GM21360 (cell line): Measurements from ENCODE around the gene TMEM203.

Source experiments
- ATAC-seq: cut with Tn5 transposase; IDR thresholded peaks from one replicate; pipeline ENCODE4 v1.9.1; 2021; ENCODE audit warnings: mild to moderate bottlenecking, moderate library complexity; ENCODE audit not compliant: unreplicated experiment

The TMEM203 gene

DNA sequence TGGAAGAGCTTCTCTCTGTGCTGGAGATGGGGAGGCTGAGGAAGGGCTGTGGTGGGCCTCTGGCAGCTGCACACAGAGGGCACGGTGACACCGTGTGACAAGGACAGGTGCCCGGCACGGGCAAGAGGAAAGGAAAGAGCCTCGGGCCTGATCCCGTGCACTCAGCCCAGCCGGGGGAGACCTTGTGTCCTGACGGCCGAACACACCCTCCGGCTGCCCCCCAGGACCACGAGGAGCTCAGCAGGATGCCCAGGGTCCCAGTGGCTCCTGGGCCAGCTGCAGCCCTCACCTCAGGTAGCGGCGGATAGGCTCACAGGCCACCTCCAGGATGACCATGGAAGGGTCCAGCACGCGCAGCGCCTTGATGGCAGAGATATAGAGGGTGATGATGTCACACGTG is 22.6 kb downstream of the TMEM203 start:
- no peak for ATAC-seq

DNA sequence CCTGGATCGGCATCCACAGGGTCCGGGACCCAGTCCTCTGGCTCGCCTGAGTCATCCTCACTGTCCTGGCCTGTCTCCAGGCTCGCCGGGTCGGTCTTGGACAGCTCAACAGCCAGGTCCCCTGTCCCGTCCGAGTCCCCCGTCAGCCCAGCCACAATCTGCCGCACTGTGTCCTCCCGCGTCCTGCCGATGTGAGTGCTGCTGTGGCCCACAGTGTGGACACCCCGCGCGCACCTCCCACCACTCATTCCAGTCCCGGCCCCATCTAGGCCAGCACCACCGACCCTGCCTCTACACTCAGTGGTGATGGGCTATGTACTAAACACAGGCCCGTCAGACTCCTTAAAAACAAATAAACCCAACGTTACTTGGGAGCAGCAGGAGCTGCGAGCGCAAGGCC is 23.8 kb downstream of the TMEM203 start:
- ATAC-seq: no peak

DNA sequence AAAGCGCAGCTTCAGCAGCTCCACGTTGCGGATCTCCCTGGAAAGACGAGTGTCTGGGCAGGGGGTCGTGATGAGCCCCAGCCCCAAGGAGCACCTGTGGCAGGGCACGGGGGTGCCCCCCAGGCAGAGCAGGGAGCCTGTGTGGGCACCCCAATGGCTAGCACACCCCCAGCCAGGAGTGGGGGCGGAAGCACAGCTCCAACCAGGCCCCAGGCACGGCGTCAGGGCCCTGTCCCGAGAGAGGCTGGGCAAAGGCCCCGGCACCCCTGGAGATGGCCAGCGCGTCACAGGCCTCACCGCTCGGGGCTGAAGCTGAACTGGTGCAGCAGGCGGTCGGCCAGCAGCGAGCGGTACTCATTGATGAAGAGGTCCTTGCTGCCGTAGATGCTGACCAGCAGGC is 25.0 kb downstream of the TMEM203 start:
- ATAC-seq: no peak

DNA sequence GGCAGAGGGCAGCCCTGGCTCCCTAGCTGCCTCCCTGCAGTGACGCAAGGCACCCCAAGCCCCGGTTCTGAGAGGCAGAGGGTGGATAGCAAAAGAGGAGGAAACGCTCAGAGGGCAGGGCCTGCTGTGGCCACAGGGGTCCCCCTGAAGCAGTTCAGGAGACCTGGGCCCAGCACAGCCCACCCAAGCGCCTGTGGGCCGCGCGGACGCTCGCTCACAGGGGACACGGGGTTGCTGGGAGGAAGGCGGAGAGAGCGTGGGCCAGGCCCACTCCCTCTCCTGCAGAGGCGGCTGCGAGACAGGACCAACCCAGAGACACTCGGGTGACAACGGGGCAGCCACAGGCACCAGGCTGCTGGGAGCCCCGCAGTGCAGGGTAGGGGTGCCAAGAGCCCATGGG is 25.7 kb downstream of the TMEM203 start:
- no peak for ATAC-seq

DNA sequence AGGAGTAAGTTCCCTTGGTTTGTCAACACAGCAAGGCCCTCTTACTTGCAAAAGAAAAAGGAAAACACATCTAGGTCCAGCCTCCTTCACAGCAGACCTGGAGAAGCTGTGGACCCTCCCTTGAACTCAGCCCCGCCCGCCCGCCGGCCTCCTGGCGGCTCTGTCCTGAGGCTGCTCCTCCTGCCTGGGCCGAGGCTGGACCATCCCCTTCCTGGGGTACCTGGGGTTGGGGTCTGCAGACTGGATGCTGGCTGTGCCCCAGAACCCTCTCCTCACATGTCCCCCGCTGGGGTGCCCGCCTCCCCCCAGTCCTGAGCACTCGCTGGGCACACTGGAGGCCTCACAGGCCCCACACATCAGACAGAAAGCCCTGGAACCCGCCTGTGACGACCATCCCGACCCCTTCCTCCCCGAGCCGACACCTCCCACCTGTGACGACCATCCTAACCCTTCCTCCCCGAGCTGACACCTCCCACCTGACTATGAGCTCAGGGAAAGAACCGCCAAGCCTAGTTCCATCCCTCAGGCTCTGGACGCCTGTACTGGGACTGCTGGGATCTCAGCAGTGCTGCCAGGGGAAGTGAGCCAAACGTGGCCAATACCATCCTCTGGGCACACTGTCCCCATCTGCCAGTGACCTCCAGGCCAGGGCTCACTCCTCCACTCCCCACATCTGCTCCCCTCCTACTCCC is 26.4 kb downstream of the TMEM203 start:
- ATAC-seq: no peak

DNA sequence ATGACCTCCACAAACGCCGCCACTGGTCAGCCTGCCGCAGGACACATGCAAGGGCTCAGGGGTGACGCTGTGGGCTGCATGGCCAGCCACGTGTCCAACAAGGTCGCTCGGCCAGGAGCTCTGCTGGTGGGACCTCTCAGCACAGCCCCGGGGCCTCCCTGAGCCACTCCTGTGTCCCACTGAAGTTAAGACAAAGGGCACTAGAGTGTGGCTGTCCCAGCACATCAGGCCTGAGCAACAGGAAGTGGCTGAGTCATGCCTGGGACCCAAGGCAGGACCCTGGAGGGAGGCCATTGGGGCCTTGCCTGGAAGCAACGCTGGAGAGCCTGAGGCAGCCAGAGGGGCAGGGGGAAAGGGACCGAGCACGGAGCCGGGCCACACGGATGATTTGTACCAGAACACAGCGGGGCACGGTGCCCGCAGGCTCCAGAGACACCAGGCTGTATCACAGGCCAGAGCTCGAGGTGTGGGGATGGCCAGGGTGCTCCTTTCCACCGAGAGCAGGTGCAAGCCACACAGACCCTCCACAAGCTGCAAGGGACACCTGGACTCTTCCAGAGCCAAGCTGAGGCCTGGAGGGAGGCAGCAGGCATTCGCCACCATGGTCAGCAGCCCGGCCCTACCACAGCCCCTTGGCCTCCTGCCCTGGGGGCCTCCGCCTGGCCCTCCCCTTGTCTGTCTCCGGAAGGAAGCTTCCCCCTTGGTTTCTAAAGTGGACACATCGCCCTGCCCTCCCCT is 27.1 kb downstream of the TMEM203 start:
- ATAC-seq: no peak

DNA sequence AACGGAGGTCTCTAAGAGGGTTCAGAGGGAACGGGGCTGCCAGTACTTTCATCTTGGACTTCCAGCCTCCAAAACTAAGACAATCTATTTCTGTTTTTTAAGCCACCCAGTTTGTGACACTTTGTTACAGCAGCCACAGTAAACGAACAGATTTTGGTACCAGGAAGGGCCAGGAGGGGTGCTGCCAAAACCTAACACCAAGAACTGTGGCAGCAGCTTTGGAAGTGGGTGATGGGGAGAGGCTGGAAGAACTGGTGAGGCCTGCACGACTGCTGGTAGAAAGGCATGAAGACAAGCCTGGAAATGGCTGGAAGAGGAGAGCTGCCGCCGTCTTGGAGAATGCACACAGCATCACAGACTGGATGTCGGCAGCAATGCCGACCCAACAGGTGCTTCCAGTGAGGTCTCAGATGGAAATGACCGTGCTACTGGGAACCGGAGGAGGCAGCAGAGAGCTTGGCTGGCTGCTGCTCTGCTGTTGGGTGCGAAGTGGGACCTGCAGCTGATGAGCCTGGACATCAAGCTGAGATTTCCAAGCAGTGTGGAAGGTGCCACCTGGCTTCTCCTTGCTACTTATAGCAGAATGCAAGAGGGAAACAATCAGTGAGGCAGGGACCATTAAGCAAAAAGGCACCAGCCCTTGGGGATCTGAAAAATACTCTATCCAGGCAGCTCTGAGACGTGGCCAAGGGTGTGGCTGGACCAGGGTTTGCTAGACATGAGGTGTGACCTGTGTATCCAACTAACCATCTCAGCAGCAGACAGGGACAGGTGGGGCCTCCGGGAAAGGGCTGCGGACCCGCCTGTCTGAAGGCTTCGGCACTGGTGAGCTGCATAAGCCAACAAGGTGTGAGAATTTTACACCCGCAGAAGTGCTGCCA is 28.9 kb downstream of the TMEM203 start:
- ATAC-seq: no peak

DNA sequence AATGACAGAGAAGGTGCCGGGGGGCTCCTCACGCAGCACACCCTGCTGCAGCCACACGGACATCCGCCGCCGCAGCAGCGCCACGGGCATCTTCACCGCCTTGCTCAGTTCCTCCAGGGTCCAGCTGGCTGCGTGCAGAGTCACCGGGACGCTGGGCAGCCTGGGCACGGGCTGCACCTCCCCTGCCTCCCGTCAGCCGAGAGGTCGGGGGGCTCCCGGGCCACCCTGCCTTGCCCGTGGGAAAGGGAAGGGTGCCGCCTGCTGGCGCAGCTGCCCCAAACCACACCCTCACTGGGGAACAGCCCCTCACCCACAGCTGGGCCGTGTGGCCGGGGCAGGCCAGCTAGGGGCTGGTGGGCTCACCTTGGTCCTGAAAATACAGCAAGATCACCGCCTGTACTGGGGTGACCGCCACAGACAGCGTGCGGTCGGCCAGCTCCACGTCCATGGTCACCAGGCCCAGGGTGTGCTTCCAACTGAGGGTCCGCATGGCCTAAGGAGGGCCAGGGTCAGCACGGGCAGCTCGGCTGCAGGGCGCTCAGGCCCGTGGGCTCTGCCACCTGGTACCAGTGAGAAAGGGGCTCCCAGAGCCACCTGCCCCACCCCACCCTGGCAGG is 30.0 kb downstream of the TMEM203 start:
- no peak for ATAC-seq

DNA sequence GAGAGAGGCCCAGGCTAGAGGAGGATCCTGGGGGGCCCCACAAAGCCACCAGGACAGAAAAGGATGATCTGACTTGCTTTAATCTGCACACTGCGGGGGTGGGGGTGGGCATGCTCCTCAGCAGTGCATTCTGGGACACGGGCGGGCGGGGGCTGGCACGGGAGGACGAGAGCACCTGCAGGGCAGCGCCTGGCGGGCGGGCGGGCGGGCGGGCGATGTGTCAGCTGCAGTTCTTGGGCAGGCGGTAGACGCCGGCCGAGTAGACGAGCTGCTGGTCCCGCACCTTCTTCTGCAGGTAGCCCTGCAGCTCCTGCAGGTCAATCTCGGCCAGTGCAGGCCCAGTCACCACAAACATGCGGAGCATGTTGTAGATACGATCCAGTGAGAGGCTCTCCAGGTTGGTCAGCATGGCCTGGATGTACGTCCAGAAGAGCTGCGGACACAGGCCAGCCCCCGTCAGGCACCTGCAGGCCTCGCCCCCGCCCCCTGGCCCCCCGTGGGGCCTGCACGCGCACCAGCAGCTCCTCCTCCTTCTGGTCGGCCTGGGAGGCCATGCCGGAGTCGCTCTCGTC is 30.6 kb downstream of the TMEM203 start:
- no peak for ATAC-seq

DNA sequence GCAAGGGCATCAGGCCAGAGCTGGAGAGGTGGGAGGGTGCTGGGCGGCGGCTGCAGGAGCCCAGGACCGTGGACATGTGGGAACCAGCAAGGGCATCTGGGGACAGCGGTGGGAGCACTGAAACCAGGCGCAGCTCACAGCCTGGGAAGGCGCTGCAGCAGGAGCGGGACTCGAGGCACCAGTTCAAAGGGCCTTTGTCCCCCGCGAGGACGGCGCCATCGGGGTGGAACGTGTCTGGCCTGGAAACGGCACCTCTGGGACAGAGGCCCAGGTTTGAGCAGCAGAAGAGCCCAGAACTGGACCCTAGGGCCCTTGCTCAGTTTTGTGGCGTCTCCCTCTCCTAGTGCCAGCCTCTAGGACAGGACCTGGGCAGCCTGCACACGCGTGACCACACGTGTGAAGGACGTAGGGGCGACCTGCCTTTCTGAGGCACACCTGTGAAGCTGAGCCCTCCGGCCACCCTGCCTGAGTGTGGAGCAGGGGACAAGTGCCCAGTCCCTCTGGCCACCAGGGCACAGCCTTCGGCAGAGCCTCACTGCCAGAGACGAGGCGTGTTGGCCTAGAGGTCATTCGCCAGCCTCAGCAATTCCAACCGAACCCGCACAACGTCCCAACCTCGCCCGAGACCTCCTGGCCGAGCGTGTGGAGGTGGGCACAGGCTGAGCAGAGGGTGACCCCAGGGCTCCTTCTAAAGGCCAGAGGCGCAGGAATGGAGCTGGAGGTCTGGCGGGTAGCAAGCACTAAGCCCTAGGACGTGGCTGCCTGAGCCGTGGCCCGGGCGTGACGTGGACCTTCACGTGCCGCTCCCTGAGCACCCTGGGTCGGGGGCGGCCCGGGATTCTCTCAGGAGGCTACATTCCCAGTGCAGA is 31.4 kb downstream of the TMEM203 start:
- no peak for ATAC-seq

DNA sequence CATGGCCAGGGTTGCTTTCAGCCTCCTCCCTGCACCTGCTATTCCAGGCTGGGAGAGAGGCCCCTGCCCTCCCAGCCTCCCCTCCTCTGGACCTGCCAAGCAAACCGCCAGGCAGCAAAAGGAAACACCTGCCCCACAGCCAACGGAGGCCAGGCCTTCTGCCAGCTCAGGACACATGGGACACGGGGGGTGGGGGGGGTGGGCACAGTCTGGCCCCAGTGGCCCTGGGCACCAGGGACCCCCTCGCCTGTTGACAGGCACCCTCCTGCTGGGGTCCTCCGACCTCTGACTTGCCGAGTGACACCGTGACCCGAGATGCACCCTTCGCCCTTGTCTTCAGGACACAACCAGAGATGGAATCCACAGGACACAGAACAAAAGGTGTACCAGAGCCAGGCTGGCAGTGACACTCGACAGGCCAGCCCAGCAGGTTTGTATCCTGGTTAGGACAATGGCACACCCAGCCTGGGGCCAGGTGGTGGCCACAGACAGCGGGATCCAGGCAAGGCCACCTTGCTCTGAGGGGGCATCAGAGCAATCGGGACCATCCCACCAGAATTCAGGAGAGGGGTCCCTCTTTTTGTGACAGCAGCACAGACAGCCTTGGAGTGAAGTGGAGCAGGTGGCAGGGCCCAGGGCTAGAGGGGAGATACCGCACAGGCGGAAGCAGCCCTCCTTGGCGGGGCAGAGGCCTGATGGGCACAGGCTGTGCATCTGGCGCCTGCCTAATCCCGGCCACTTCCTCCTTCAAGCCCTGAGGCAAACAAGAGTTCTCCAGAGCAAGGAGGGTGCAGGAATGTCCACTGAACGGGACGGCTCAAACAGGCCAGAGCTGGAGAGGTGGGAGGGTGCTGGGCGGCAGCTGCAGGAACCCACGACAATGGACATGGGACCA is 32.3 kb downstream of the TMEM203 start:
- no peak for ATAC-seq

DNA sequence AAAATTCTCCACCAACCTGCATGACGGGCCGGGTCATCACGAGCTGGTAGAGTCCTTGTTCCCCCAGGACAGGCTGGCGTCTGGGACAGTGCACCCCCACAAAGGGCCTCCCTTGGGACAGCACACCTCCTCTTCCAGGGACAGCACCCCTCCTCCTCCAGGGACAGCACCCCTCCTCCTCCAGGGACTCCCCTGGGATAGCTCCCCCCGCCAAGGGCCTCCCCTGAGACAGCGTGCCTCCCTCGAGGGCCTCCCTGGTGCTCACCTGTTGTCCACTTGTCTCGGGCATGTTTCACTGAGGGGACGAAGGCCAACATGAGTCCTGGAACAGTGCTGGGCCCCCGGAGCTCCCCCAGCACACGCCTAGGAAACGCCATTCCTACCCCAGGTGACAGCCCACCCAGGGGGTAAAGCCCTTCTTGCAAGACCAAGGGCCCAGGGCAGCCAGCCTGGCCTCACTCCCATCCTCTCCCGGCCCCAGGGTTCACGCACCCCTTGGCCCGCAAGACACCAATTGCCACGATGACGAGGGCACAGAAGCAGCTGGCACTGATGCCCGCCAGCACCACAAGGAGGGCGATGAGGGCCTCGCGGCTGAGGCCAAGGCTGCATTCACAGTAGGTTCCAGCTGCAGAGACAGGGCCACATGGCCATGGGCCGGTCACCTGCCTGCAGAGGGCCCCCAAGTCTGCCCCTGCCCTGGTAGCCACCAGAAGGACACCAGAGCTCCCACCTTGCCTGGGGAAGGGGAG is 34.1 kb downstream of the TMEM203 start:
- ATAC-seq: no peak

DNA sequence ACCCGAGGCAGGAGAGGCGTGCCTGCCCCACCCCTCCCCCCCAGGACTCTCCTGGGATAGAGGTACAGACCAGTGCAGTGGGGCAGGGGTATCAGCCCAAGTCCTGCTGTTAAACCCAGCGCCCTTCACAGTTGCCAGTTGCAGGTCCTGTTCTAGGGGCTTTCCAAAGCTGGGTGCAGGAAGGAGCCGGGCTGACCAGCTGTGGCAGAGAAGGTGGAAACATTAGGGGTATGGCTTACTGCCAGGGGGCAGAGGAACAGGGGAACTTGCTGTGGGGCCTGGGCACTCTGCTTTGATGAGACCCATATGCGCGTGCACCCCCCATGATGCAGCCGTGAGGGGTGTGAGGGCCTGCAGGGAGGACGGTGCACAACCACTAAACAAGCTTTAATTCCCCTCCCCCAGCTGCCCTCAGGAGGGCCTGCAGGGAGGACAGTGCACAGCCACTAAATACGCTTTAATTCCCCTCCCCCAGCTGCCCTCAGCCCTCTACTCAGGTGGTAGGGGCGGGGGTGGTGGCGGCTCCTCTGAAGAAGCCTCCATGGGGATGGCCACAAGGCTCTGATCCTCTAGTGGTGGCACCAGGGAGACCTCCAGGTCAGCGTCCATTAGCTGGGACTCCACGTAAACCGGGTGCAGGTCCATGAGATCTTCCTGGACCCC is 34.8 kb downstream of the TMEM203 start:
- ATAC-seq: no peak

DNA sequence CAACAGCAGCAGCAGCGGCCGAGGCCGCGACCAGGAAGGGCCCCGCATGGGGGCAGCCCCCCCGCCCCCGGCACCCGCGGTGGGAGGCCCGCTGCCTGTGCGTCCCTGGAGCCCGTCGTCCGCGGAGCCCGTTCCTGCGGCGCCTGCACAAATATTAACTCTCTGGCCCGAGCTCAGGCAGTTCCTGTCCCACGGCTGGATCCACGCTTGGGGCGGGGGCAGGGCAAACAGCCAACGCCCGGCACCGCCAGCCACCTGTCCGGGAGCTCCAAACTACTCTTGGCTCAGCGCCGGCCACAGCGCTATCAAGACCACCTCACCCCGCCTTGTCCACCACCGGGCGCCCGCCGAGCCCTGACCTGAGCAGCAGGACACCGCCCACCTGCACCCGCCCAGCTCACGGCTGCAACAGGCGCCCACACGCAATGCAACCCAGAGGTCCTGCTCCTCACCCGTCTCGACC is 35.5 kb downstream of the TMEM203 start, which contains the start of gene LRRC26:
Gene LRRC26, minus strand, starts transcription at position 156 of the 463 bp plus-strand sequence. Its CDS starts 108 bp downstream, at position 48.
- ATAC-seq: no peak

DNA sequence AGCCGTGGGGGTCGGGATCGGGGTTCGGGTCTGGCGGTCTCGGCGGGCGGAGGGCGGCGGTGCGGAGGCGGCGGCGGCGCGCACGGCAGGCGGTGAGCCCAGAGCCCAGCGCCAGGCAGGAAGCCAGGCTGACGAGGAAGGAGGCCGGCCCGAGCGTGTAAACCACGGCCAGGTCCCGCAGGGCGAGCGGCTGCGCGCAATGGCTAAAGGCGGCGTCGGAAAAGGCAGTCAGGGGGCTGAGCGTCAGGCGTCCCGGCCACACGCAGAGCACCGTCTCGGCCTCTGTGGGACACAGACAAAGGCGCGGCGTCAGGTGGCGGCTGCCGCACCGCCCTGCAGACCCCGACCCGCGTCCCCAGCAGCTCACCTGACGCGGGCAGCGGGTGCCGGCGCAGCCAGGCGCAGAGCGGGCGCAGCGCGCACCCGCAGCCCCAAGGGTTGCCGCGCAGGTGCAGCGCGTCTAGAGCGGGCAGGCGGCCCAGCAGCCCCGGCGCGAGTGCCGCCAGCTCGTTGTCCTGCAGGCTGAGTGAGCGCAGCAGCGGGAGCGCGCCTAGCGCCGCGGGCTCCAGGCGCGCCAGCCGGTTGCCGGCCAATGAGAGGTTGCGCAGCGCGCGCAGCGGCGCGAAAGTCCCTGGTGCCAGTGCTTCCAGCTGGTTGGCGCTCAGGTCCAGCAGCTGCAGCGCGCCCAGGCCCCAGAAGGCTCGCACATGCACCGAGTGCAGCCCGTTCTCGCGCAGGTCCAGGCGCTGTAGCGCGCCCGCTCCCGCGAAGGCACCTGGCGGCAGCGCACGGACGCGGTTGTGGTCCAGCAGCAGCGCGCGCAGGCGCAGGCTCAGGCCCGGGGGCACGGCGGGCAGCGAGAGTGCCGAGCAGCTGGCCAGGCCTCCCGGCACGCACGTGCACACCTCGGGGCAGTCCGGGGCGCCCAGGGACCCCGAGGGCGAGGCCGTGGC is 36.3 kb downstream of the TMEM203 start:
- no peak for ATAC-seq

DNA sequence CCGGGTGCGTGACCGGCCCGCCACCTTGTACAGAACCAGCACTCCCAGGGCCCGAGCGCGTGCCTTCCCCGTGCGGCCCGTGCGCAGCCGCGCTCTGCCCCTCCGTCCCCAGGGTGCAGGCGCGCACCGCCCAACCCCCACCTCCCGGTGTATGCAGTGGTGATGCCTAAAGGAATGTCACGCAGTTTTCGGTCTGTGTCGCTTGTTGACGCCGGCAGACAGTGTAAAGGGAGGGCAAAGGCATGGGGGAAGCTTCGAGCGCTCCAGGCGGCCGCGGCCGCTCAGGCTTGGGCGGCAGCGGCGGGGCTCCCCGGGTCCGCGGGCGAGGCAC is 36.9 kb downstream of the TMEM203 start:
- no peak for ATAC-seq
